GM21717 (cell line): ENCODE measurements around the gene CAMSAP2.
"Not testable (repeated sequence)": the region's sequence is repeated elsewhere in the genome, so short reads cannot be mapped to it uniquely, and the experiment has no call there.

ENCODE experiments used
- ATAC-seq: cut with Tn5 transposase; IDR thresholded peaks from one replicate; pipeline ENCODE4 v1.9.1; 2021; ENCODE audit warnings: mild to moderate bottlenecking, moderate library complexity; ENCODE audit not compliant: unreplicated experiment

The CAMSAP2 gene

DNA sequence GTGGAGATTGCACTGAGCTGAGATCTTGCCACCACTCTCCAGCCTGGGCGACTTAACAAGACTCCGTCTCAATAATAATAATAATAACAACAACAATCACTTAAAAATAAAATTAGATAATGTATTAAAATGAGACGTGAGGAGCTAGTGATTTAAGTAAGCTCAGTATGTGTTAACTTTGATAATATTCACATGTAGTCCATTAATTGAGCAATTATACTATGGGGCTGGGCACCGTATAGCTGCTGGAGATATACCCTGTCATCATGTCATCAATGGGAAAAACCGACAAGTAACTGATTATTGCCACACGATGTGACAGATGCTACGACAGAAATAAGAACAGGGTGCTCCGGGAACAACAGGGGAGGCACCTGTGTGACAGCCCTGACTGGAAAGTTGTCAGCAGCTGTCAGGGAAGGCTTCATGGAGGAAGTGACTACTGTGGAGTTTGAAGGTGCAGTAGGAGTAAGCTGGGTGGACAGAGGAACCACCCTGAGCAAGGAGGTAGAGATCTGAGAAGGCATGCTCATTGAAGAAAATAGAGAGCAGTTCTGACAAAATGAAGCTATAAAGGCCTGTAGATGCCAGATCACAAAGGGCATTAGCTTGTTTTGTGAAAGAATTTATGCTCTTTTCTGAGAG is 924 bp upstream of the CAMSAP2 start:
- no peak for ATAC-seq

DNA sequence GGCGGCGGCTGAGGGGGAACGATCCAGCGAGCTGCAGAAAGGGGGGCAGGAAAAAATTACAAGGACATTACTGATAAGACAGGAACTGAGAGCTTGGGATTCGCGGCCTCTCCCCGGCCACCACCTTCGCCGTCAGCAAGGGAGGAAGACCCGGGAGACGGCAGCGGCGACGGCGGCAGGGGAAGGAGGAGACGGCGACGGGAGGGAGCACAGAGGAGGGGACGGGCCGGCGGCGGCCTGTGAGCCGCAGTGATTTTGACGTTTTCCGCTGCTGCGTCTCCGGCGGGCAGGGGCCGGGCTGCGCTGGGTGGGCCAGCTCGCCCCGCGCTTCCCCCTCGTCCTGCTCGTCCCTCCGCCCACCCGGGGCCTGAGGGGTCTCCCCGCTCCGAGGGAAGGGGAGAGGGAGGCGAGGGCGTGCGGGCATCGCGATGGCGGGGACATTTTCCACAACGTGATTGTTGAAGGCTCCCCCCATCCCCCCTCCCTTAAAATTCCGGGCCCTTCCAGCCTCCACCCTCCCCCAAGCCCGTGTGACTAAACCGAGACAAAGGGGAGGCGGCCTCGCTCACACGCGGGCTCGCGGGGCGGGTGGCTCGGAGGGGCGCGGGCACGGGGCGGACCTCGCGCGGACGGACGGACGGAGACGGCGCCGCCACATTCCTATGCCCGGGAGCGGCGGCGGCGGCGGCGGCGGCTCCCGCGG is 407 bp downstream of the CAMSAP2 start:
- ATAC-seq: peak; percentile 53

DNA sequence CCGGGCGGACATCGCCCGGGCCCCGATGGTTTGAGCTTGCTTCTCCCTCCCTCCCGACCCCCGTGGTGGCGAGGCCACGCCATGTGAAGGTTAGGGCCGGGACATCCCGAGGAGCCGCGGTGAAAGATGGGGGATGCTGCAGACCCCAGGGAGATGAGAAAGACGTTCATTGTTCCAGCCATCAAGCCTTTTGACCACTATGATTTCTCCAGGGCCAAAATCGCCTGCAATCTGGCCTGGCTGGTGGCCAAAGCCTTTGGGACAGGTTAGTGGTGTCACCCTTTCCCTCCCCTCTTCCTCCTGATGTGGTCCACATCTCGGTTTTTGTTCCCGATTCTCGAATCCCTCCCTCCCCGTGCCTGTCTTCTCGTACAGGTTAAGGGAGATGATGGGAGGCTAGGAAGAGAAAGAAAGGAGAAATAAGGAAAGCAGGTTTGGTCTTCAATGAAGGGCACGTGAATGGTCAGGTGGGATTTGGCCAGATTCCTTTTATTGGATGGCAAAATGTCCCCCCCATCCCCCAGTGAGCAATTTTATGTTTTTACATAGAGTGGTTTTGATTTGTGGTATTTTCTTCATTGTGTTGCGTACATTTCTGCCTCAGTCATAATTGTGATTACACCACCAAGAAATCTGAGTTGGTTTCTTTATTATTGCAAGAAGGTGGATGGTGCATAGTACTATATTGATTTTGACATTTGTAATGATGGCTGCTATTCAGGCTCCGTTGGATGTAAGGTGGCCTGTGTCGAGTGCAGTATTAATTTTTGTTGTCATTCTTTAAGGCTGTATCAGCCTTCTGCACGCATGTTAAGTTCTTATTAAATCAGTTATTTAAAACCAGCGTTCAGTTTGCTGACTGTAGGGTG is 1.2 kb downstream of the CAMSAP2 start:
- ATAC-seq: no peak

DNA sequence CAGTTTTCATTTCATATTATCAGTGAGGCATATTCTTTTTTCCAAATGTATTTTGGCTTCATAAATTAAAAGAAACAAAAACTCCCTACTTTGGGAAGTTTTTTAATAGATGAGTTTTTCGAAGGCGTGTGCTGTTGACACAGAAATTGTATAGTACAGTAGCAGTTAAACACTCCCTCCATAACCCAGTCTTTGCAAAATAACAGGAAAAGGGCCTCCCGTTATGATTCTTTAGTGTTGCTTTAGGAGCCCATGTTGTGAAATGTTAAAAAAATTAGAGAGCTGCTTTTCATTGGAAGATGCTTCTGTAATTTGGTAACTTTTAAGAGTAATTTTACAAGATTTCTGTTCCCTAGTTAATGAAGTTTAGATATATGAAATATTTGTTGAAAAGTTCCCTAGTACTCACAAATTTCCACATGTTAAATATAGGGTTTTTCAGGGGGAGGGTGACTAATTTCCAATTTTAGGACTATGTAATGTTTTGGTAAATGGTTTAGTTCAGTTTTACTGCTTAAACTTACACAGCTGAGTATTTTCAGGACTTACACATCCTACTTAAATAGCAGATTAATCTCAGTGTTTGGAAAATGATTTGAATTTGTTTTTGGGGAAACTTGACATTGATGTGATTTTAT is 2.0 kb downstream of the CAMSAP2 start:
- ATAC-seq: no peak

DNA sequence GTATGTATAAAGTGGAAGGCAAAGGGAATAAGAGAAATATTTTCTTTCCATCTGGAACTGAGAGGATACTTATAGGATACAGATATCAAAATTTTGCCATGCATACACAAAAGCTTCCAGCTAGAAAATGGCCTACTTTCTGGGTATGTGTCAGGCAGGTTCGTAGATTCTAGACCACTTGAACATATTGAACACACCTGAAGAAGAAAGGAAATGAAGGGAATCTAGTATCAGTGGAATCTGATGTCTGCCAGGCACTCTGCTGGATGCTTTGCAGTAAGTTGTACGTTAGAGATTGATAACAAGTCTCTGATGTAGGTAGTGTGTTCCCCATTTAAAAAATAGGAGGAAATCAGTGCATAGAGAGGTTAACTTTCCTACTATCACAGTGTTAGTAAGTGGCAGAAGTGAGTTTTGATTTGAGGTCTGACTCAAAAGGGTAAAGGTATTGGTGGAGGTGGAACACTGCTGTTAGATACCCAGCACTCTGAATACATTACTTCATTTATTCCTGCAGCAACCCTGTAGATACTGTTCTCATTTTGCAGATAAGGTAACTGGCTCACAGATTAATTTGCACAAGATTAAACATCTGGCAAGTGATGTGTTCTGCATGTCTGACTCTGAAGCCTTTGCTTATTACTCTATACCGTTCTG is 3.0 kb downstream of the CAMSAP2 start:
- no peak for ATAC-seq

DNA sequence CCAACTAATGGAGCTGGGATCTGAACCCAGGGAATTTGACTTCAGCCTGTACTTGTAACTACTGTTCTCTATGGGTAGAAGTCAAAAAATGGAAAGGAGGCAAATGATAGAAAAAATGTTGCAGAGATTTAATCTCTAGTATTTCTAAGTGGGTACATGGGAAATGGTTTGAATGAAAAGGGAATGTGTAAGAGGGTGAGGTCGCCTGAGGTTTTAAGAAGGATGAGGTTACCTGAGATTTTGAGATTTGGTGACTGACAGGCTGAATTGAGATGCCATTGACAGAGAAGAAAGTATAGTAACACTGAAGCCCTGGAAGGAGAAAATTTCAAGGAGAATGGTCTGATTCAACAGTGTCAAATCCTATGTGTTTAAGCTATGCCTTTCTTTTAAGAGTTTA is 5.5 kb downstream of the CAMSAP2 start:
- no peak for ATAC-seq

DNA sequence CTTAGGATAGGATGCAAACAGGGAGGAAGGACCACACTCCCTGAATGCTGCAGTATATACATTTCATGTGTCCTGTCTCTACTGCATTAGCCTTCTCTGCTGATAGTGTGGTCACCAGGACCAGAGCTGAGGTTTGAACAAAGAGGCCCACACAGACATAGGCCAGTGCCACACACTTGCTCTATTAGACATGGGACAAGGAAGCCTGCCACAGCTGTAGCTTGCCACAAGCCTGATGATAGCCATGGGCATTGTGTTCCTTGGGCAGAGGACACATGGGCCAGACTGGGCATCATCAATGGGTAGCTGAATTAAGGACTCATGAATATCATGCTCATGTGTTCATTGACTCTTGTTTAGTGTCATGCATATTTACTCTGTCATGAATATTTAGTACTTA is 10.4 kb downstream of the CAMSAP2 start:
- ATAC-seq: no peak

DNA sequence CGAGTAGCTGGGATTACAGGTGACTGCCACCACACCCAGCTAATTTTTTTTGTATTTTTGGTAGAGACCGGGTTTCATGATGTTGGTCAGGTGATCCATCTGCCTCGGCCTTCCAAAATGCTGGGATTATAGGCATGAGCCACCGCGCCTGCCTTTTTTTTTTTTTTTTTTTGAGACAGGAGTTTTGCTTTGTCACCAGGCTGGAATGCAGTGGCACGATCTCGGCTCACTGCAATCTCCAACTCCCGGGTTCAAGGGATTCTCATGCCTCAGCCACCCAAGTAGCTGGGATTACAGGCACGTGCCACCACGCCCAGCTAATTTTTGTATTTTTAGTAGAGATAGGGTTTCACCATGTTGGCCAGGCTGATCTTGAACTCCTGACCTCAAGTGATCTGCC is 12.1 kb downstream of the CAMSAP2 start:
- not testable (repeated sequence) for ATAC-seq

DNA sequence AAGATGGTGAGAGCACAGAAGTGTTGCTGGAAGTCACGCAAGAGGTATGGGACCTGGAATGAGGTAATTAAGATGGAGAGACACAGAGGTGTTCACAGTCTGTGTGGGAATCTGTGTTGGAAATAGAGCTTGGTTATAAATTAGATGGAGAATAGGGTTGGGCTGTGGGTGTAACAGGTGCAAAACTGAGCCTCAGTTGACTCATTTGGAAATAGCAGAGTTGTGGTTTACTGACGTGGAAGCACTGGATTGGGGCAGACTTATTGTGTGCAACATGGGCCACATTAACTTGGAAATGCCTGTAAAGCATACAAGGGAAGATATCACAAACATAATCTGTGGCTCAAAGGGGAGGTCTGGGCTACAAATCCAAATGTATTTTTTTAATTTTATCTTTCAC is 13.0 kb downstream of the CAMSAP2 start:
- peak; percentile 76 for ATAC-seq

DNA sequence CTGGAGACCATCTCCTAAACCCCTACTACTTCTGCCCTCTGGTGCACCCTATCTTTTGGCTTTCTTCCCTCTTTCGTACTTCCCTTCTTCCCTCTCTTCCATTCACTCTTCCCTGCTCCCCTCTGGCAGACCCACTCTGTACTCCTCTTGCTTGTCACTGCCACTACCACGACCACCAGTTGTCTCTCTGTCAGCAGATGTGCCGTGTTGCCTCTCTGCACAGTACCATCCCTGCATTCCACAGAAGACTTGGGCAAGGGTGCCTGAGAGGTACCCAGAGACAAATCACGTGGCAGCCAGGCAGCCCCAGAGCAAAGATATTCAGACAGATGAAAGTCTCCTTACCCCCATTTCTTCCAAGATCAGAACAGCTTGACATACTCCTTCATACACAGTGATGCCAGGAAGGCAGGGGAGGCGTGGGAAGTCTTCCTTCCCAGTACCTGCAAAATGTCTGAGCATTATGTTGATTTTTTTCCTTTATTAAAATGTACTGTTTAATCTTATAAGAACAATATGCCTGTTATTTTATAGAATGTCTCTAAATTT is 15.0 kb downstream of the CAMSAP2 start:
- no peak for ATAC-seq

DNA sequence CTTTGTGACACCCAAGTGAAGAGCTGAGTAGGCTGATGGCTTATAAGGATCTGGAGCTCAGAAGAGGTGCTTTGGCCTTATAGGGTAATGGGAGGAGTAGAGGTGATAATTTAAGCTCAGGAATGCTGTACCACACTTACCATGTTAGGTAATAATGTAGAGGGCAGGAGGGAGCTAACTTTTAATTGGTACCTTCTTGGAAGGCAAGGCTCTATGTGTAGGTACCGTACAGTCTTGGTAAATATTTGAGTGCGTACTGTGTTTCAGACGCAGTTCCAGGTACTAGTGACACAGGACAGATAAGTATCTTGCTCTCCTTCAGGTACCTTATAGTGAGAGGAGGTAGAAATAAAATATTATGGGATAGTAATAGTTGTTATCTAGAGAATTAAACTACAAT is 16.8 kb downstream of the CAMSAP2 start:
- ATAC-seq: no peak

DNA sequence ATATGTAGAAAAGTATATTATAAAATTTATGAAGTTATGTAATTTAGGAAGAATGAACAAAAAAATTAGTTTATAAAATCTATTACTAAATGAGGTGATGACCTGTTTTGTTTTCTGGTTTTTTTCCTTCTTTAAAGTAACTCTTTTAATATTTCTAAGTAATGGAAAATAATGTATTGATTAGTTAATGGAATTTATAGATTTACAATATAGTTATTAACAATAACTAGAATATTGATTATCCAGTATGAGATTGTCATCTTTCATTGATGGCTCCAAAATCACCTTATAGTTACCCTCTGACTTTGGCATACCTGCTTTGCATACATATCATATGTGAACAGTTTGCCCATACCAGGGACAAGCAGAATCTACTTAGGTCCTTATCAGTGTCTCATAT is 23.4 kb downstream of the CAMSAP2 start:
- ATAC-seq: no peak

DNA sequence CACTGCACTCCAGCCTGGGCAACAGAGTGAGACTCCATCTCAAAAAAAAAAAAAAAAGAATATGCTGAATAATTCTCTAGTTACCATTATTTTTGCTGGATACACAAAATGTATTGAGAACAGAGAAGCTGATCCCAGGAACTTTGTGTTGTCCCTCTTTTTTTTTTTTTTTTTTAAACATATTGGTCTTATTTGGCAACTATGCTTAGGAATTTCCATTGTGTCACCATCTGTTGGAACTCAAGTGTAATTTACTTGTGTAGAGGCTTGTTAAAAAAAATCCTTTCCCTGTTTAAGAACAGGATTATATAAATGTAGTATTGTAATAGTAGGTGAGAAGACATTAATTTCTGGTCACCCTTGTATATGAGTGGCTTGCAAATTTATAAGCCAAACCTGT is 28.6 kb downstream of the CAMSAP2 start:
- no peak for ATAC-seq

DNA sequence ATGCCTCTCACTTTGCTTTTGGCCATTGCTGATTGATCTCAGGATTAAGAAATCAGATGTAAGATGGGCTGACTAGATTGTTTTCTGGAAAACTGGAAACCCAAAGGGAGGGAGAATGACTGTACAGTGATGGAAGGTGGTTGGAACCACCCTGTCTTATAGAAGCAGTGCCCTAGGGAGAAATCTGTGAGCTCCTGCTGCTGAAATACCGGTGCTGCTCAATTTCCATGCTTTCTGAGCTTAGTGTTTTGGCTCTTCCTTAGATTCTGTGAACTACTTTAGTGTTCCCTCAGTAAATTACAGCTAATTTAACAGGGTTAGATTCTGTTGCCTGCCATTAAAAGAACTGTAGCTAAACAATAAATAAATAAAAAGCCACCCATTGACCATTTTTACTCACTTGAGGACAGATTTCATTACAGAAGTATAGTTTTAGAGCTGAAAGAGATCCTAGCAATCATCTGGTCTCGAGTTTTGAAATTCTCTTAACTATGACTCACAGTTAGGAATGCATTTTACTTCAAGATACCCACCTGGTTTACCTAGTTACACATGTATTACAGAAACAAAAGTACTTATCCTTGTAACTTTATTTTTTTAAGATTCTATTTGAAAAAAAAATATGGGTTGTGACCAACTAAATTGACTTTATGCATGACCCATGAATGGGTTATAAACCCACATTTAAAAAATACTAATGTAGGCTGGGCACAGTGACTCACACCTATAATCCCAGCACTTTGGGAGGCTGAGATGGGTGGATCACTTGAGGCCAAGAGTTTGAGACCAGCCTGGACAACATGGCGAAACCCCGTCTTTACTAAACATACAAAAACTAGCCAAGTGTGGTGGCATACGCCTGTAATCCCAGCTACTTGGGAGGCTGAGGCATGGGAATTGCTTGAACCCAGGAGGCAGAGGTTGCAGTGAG is 33.2 kb downstream of the CAMSAP2 start:
- ATAC-seq: no peak

DNA sequence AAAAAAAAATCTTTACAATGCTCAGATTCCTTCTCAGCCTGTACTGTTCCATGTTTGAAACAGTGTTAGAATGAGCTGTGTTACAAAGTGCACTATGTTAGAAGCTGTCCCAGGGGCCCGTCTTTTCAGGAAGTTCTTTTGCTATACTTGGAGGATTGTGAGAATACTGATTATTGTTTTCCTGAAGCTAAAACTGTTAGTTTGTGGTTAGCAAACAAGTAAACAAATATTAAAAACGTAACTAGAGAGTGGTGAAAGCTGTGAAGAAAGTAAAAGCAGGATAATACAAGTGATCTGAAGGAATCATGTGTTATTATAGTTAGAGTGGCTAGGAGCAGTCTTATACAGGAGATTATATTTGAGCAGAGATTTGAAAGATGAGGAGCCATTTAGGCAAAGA is 35.6 kb downstream of the CAMSAP2 start:
- ATAC-seq: peak; percentile 55

DNA sequence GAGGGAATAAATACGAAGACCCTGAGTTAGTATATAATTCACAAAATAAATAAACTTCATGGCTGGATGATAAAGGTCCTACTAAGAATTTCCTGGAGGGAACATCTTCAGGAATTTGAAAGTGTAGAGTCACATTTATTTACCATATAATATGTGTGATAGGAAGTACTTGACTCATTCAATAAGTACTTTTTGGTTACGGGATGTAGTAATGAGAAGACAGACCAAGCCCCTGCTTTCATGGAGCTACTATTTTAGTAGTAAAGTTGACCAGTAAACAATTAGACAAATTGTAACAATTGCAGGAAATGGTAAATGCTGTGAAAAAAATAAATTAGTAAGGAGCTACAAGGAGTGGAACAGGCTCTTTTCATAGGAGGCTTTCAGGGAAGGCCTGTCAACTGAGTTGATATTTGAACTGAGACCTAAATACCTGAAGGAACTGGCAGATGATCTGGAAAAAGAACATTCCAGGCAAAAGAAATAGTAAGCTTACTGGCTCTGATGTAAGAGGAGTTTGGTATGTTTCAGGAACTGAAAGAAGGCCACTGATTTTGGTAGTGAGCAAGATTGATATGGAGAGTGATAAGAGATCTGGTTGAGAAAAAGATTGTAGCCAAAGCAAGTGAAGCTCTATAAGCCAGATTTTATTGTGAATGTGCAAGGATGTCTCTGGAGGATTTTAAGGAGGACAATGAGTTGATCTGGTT is 36.2 kb downstream of the CAMSAP2 start:
- ATAC-seq: no peak

DNA sequence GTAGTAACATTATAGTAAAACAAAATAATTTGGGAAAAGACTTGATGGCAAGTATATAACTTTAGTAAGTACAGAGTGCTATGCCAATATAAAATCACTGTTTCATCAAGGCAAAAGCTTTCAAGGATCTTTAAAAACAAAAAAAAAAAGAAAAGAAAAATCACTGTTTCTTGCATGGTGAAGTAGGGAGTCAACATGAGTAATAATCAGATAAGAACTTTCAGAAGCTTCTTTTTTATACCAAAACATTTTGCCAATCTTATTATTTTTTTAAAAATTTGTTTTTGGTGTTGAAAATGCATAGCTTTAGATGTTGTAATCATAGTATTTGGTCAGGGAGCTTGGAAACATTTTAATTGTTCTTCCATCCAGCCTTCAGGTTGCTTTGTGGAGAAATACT is 37.2 kb downstream of the CAMSAP2 start:
- no peak for ATAC-seq

DNA sequence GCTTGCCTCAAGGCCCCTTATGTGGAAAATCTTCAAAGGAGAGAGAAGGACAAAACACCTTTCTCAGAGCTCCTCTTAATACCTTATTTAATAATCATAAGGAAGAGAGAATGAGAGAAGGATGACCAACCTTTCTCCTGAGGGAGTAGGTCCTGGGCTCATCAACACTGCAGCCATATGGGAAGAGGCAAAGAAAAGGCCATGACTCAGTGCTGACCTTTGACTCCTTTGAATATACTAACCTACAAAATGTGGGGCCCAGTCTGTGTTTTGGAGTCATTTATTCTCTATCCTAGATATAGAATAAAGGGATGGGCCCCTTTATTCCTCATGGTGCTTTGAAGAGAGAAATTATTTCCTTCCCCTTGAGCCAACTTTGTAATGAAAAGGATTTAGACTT is 38.3 kb downstream of the CAMSAP2 start:
- ATAC-seq: no peak

DNA sequence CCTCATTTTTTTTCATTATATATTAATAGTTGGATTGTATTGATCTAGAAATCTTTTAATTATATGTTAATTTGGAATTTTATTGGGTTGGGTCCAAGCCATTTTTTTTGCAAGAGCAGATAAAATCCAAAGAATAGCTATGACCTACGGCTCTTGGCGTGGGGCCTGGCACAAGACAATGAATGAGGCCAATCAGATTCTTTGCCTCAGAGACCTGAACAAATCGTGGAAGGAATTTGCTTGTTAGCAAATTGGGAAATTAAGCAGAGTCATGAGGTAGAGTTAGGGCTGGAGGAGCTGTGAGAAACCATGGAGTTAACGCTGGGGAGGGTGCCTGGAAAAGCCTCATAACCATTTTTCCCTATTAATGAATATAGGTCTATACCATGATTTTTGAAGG is 40.1 kb downstream of the CAMSAP2 start:
- no peak for ATAC-seq
